ENCODE measurements around the gene TAP2.

TAP2 gene

DNA sequence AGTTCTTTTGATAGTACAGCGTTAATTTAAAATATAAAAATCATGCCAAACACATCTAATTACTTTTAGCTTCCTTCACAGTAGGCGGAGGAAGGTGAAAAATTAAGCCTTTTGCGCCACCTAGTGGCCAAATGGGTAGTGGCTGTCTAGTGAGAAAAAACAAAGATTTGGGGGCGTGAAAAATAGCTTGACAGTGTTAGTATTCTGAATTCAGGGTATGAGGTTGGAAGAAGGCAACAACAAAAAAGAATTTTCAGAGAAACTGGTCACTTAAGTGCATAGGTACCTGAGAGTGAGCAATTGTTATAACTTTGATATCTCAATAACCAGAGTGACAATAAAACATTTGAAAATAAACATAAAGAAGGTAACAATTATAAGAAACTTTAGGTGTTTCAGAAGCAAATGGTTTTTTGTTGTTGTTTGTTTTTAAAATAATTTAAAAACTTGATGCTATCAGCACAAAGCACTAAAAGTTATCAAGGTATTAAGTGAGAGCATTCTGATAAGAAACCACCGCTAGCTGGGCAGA is 29.8 kb upstream of the TAP2 start:
- Histone ChIP-seq H3K9me3 (no peaks in the 10 kb centered on the region), H3K27ac (no peak overlapping the region), H3K4me2 (no peak overlapping the region), H3K9ac (no peak overlapping the region), H4K20me1 (no peaks in the 10 kb centered on the region), H3K27me3 (no peaks in the 10 kb centered on the region), H3K4me3 (no peak overlapping the region), H3K4me1 (peaks cover 31% of the 10 kb centered on the region), H3K36me3 (no peaks in the 10 kb centered on the region)
- TF ChIP-seq Cebpa-rat (IDR thresholded peaks at IDR 0.05): no peak

DNA sequence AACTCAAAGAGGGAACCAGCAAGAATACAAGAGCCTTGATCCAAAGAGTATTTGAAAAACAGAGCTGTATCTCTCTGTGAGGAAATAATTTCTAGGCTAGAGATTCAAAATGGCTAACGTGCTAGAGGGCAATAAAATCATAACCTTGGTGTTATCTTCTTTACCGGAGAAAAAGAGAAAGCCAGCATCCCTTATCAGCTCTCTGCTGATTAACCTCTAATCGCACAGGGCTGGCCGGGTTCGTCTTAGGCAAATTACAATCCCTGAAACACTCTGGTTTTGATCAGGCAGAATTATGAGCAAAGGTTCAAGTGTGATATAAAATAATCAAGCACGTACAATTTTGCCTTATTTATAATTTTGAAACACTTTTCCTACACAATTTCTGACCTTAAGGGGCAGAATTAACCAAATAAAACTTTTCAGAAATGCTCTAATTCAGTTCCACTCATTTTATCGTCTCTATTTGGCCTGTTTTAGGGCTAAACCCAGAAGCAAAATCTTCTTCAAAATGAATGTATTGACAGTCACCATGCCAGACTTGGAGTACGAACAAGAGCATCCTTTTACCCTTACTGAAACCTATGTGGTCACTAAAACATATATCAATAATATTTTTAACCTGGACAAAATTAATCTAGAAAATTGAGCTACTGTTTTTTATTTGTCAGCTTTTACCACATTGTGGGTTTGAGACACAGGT is 29.2 kb upstream of the TAP2 start:
- Histone ChIP-seq H4K20me1 (no peaks in the 10 kb centered on the region), H3K9ac (peak overlapping the region; percentile 29; the same call in 1 of the 2 replicates), H3K4me2 (peak overlapping the region; percentile 38), H3K9me3 (no peaks in the 10 kb centered on the region), H3K27ac (no peak overlapping the region), H3K4me3 (no peak overlapping the region), H3K4me1 (peaks cover 31% of the 10 kb centered on the region), H3K36me3 (no peaks in the 10 kb centered on the region), H3K27me3 (no peaks in the 10 kb centered on the region)
- no peak for TF ChIP-seq Cebpa-rat (IDR thresholded peaks at IDR 0.05)

DNA sequence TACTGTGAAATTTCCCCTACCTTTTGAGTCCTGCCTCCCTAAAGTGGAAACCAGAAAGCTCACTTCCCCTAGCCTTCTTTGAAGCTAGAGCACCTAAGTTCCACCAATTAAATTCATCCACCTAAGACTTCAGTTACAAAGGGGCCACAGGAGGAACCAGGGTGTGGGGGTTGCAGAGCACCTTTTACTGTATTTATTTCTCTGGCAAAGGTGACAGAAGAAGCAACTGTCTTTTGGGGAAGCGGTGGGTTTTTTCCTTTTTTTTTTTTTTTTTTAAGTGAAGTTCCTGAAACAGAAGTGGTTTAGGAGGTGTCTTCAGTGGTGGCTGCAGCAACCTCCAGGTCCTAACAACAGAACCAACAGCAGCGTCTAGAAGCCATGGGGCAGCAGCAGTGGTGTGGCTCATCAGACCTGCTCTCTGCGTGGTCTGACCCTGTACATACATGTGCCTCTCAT is 28.5 kb upstream of the TAP2 start:
- H3K4me2 ChIP-seq: peak overlapping the region; percentile 38
- H3K4me3 ChIP-seq: no peak overlapping the region
- no peaks in the 10 kb centered on the region for H3K27me3 ChIP-seq
- peaks cover 31% of the 10 kb centered on the region for H3K4me1 ChIP-seq
- H3K27ac ChIP-seq: no peak overlapping the region
- TF ChIP-seq Cebpa-rat (IDR thresholded peaks at IDR 0.05): no peak
- no peaks in the 10 kb centered on the region for H3K9me3 ChIP-seq
- H4K20me1 ChIP-seq: no peaks in the 10 kb centered on the region
- H3K9ac ChIP-seq: peak overlapping the region; percentile 29; the same call in 1 of the 2 replicates
- H3K36me3 ChIP-seq: no peaks in the 10 kb centered on the region

DNA sequence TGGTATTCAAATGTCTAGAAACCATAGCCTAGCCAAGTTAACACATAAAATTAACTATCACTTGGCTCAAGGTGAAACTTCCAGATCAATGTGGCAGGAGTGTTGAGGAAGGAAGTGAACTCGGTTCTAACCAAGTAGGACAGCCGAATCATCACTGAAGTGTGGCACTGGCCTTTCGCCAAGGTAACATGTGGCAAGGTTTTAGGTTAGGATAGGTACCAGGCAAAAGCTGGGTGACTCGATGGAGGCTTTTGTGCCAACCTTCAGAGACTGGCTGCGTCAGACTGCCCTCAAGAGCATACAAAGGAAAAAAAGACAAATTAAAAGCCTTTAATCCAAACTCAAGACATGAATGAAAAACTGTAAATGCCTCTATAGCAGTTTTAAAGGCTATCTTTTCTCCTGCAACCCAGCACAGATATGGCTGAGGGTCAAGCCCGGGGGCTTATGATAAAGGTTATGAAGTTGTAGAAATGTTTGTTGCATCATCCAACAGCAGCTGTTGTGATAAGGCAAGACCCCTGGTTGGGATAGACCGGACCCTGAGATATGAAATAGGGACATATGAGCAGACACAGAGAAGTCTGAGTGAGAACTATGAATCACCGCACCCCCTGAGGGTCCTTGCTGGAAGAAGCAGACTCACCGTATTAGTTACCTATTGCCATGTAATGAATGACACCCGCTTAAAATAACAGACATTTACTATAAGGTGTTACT is 27.3 kb upstream of the TAP2 start:
- no peak overlapping the region for H3K4me2 ChIP-seq
- H3K36me3 ChIP-seq: peaks cover 5% of the 10 kb centered on the region
- no peak overlapping the region for H3K9ac ChIP-seq

DNA sequence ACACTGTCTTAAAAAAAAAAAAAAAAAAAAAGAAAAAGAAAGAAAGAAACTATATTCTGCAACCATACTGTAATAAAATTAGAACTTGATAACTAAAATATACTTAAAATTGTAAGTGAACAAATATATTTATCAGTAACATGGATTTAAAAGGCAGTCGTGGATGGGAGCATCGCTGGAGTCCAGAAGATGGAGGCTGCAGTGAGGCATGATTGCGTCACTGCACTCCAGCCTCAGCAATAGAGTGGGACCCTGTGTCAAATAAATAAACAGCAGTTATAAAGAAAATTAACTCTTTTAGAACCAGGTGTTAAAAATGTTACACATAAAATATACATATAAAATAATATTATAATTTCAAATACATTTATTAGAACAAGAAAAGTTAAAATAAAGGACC is 24.2 kb upstream of the TAP2 start:
- peaks cover 44% of the 10 kb centered on the region for H3K4me1 ChIP-seq
- H3K9me3 ChIP-seq: no peaks in the 10 kb centered on the region
- H3K36me3 ChIP-seq: peaks cover 37% of the 10 kb centered on the region
- no peak overlapping the region for H3K4me2 ChIP-seq
- H4K20me1 ChIP-seq: no peaks in the 10 kb centered on the region
- H3K27me3 ChIP-seq: no peaks in the 10 kb centered on the region
- no peak overlapping the region for H3K27ac ChIP-seq
- H3K4me3 ChIP-seq: no peak overlapping the region
- TF ChIP-seq Cebpa-rat (IDR thresholded peaks at IDR 0.05): peak; percentile 38; the same call in 1 of the 2 replicates
- no peak overlapping the region for H3K9ac ChIP-seq

More for the DNA sequence above, 27.3 kb upstream of the TAP2 start:
- H3K4me1 ChIP-seq: peaks cover 33% of the 10 kb centered on the region
- TF ChIP-seq Cebpa-rat (IDR thresholded peaks at IDR 0.05): no peak
- no peak overlapping the region for H3K27ac ChIP-seq
- H3K4me3 ChIP-seq: no peak overlapping the region
- no peaks in the 10 kb centered on the region for H4K20me1 ChIP-seq
- H3K9me3 ChIP-seq: no peaks in the 10 kb centered on the region
- H3K27me3 ChIP-seq: no peaks in the 10 kb centered on the region

DNA sequence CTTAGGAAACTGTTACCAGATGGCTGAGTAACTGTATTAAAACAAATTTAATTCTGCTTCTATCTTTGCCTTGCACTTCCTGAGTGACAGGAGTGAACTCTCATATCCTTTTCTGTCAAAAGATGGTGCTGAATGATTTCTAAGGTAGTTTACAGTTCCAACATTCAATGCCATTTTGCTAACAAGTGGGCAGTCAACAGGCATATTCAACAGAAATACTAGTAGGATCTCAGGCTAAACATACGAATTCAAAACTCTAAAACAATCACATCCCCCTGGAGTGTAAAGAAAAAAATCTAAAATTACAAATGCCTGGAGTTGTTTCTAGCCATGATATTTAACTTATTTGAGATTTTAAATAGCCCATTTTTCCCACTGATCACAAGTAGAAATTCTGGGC is 22.1 kb upstream of the TAP2 start:
- Histone ChIP-seq H3K9me3 (no peaks in the 10 kb centered on the region), H3K4me2 (no peak overlapping the region), H3K27me3 (no peaks in the 10 kb centered on the region), H3K27ac (no peak overlapping the region), H3K4me3 (no peak overlapping the region), H4K20me1 (no peaks in the 10 kb centered on the region), H3K9ac (no peak overlapping the region), H3K36me3 (peaks cover 54% of the 10 kb centered on the region), H3K4me1 (peaks cover 33% of the 10 kb centered on the region)
- TF ChIP-seq Cebpa-rat (IDR thresholded peaks at IDR 0.05): no peak

DNA sequence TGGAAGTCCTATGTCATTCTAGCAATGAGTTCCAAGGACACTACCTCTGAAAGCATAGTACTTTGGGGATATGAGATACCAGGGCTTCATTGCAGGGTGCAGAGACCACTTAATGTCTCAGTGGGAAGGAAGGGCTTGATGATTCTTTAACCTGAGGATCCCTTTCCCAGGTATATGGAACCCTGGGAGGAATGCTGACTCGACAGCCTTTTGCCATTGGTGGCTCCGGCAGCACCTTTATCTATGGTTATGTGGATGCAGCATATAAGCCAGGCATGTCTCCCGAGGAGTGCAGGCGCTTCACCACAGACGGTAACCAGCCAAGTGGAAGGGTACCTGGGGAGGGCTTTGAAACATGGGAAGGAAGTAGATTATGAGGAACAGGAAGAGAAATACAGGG is 19.7 kb upstream of the TAP2 start:
- Histone ChIP-seq H3K9me3 (no peaks in the 10 kb centered on the region), H3K27me3 (no peaks in the 10 kb centered on the region), H3K27ac (no peak overlapping the region), H3K36me3 (peaks cover 54% of the 10 kb centered on the region), H3K9ac (no peak overlapping the region), H3K4me3 (no peak overlapping the region), H4K20me1 (no peaks in the 10 kb centered on the region), H3K4me1 (peaks cover 34% of the 10 kb centered on the region), H3K4me2 (no peak overlapping the region)
- no peak for TF ChIP-seq Cebpa-rat (IDR thresholded peaks at IDR 0.05)

DNA sequence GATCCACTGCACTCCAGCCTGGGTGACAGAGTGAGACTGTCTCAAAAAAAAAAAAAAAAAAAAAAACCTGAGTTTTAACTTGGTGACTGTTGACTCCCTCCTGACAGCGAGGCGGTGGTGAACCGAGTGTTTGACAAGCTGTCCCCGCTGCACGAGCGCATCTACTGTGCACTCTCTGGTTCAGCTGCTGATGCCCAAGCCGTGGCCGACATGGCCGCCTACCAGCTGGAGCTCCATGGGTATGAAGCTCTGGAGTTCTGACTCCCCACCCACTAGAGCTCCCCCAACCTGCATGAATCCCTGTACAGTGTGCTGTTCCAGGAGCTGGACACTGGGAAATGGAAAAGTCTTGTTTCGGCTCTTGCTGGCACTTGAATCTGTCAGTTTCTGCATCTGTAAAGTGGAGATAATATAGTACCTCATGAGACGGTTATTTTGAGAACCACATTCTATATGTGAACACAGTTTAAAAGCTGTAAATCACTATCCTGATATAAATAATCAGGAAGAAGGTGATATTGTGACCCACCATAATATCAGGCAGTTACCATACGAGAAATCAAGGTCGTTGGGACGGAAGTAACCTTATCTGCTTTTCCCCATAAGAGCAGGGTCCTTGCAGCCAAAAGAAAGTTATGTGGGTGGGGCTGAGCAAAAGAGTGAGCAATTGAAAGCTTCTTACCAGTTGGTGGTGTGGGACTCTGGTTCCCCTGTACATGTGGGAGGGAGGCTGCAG is 18.8 kb upstream of the TAP2 start:
- Histone ChIP-seq H3K36me3 (peaks cover 54% of the 10 kb centered on the region), H3K9me3 (no peaks in the 10 kb centered on the region), H3K4me1 (peaks cover 38% of the 10 kb centered on the region), H3K9ac (no peak overlapping the region), H3K4me2 (no peak overlapping the region), H3K4me3 (no peak overlapping the region), H3K27ac (no peak overlapping the region), H4K20me1 (no peaks in the 10 kb centered on the region), H3K27me3 (no peaks in the 10 kb centered on the region)
- TF ChIP-seq Cebpa-rat (IDR thresholded peaks at IDR 0.05): no peak

DNA sequence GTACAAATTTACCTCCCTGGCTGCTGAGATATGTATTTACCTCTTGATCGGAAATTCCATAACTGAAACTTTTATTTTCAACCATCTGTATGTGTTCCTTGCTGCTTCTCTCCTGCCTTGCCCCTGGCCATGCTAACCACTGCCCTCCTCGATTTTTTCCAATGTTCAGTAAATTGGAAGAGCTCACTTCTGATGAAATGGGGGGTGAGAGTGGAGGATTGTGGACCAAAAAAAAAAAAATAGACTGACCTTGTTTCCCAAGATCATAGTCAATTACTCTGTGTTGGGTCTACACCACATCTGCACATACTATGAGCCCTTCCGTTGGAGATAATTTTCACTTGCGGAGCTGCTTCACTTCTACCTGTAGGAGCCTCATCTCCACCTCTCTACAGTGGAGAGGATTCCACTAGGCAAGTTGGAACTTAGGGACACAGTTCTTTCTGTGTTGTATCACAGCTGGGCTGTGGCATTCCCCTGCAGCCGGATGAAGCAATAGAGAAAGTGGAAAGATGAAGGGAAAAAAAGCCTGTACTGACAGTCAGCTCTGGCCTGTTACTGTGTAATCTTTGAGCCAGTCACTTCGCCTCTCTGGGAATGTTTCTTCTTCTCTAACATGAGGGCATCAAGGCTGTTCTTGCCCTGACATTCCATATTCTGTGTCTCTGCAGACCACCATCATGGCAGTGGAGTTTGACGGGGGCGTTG is 17.1 kb upstream of the TAP2 start:
- peak overlapping the region; percentile 90 for H3K27ac ChIP-seq

More for the DNA sequence above, 17.1 kb upstream of the TAP2 start:
- Histone ChIP-seq H3K4me1 (peaks cover 50% of the 10 kb centered on the region), H3K4me3 (peak overlapping the region; percentile 93), H3K27me3 (no peaks in the 10 kb centered on the region), H3K4me2 (peak overlapping the region; percentile 93), H3K36me3 (peaks cover 55% of the 10 kb centered on the region), H4K20me1 (no peaks in the 10 kb centered on the region; the same call in 1 of the 2 replicates), H3K9me3 (no peaks in the 10 kb centered on the region), H3K9ac (peak overlapping the region; percentile 91)
- no peak for TF ChIP-seq Cebpa-rat (IDR thresholded peaks at IDR 0.05)

All from BLaER1 (cell line).